SU-DHL-6 (cell line): ENCODE data around the gene CNTN5.

Experiments used
- H2AFZ ChIP-seq: fragments of 200-600 bp; sonication (generic); 2 replicates; pipeline ENCODE4 v1.6.1; 2014; ENCODE audit warnings: low read depth, mild to moderate bottlenecking, moderate library complexity, mixed read lengths, antibody characterized with exemption, low read length; ENCODE audit not compliant: severe bottlenecking
- H3F3A ChIP-seq: fragments of 200-600 bp; shearing (Covaris generic); 2 replicates; pipeline ENCODE4 v1.6.0; 2016; ENCODE audit warnings: antibody characterized with exemption, mild to moderate bottlenecking; ENCODE audit not compliant: insufficient read depth
- H3K27ac ChIP-seq: fragments of 200-600 bp; sonication (generic); 2 replicates; pipeline ENCODE4 v1.5.1; 2016; ENCODE audit warnings: low read depth, mild to moderate bottlenecking, low read length, moderate library complexity, mixed read lengths
- H3K27me3 ChIP-seq: fragments of 200-600 bp; sonication (generic), shearing (Covaris generic); 2 replicates; pipeline ENCODE4 v1.6.0; 2014; ENCODE audit warnings: mild to moderate bottlenecking, low read length
- H3K36me3 ChIP-seq: fragments of 200-600 bp; sonication (generic); 2 replicates; pipeline ENCODE4 v1.6.1; 2014; ENCODE audit warnings: mild to moderate bottlenecking, low read length, mixed read lengths
- H3K4me2 ChIP-seq: fragments of 300-600, 200-600 bp; shearing (Covaris generic), sonication (generic); 2 replicates; pipeline ENCODE4 v1.6.0; 2014; ENCODE audit warnings: low read length, low read depth, mild to moderate bottlenecking; ENCODE audit not compliant: poor library complexity, severe bottlenecking
- H3K4me3 ChIP-seq: fragments of 200-600 bp; sonication (generic); 2 replicates; pipeline ENCODE4 v1.5.1; 2014; ENCODE audit warnings: antibody characterized with exemption, low read length, mild to moderate bottlenecking, mixed read lengths; ENCODE audit not compliant: insufficient read depth, poor library complexity, severe bottlenecking
- H3K79me2 ChIP-seq: fragments of 200-600 bp; sonication (generic); 2 replicates; pipeline ENCODE4 v1.6.1; 2014; ENCODE audit warnings: mild to moderate bottlenecking, low read length, moderate library complexity; ENCODE audit not compliant: insufficient read depth
- H3K9ac ChIP-seq: fragments of 200-600 bp; sonication (generic); 2 replicates; pipeline ENCODE4 v1.7.0; 2014; ENCODE audit warnings: mild to moderate bottlenecking, low read length
- H3K9me2 ChIP-seq: fragments of 200-600 bp; sonication (generic); replicated peaks from 2 replicates; pipeline ENCODE4 v1.6.1; 2014; ENCODE audit warnings: low read length; ENCODE audit not compliant: insufficient read depth
- H3K9me3 ChIP-seq: fragments of 200-600 bp; sonication (generic); 2 replicates; pipeline ENCODE4 v1.6.1; 2014; ENCODE audit warnings: low read length, mixed read lengths; ENCODE audit not compliant: insufficient read depth
- H4K20me1 ChIP-seq: fragments of 200-600 bp; sonication (generic); 2 replicates; pipeline ENCODE4 v1.6.1; 2014; ENCODE audit warnings: low read depth, mild to moderate bottlenecking, antibody characterized with exemption, low read length, moderate library complexity, mixed read lengths
- CTCF ChIP-seq: fragments of 200-600 bp; sonication (generic); IDR thresholded peaks from one replicate; pipeline ENCODE4 v1.5.1; 2017; ENCODE audit warnings: antibody characterized with exemption, mild to moderate bottlenecking, low read length, moderate library complexity; ENCODE audit not compliant: insufficient read depth, poor library complexity, severe bottlenecking
- EZH2phosphoT487 ChIP-seq: fragments of 200-600 bp; sonication (generic), shearing (Covaris generic); conservative IDR thresholded peaks from 2 replicates; pipeline ENCODE4 v1.6.1; 2018; ENCODE audit warnings: mild to moderate bottlenecking, antibody characterized with exemption, low read length, moderate library complexity, mixed read lengths

The CNTN5 gene

GRCh38 chr11:100182350-100182749 is 1161.6 kb downstream of the CNTN5 start:
- TF ChIP-seq CTCF (no peak), EZH2phosphoT487 (no peak)
- no peaks in the 10 kb centered on the region for H3K9me2 ChIP-seq
- no peak overlapping the region for H3K9ac ChIP-seq
- no peaks in the 10 kb centered on the region for H3K36me3 ChIP-seq
- H4K20me1 ChIP-seq: no peaks in the 10 kb centered on the region
- no peaks in the 10 kb centered on the region for H3F3A ChIP-seq
- no peak overlapping the region for H2AFZ ChIP-seq
- no peak overlapping the region for H3K27ac ChIP-seq
- H3K27me3 ChIP-seq: no peaks in the 10 kb centered on the region
- no peaks in the 10 kb centered on the region for H3K9me3 ChIP-seq
- no peaks in the 10 kb centered on the region for H3K79me2 ChIP-seq
- H3K4me2 ChIP-seq: no peak overlapping the region
- no peak overlapping the region for H3K4me3 ChIP-seq

GRCh38 chr11:100182927-100183326 is 1162.2 kb downstream of the CNTN5 start:
- Histone ChIP-seq H3K27me3 (no peaks in the 10 kb centered on the region), H3K36me3 (no peaks in the 10 kb centered on the region), H3K79me2 (no peaks in the 10 kb centered on the region), H3K27ac (no peak overlapping the region), H3K9me3 (no peaks in the 10 kb centered on the region), H3F3A (no peaks in the 10 kb centered on the region), H2AFZ (no peak overlapping the region), H3K4me2 (no peak overlapping the region), H3K9me2 (no peaks in the 10 kb centered on the region), H3K4me3 (no peak overlapping the region), H4K20me1 (no peaks in the 10 kb centered on the region), H3K9ac (no peak overlapping the region)
- TF ChIP-seq EZH2phosphoT487 (no peak), CTCF (no peak)

GRCh38 chr11:100185588-100185987 is 1164.8 kb downstream of the CNTN5 start:
- no peak overlapping the region for H3K4me3 ChIP-seq

More at GRCh38 chr11:100185588-100185987, 1164.8 kb downstream of the CNTN5 start:
- no peaks in the 10 kb centered on the region for H4K20me1 ChIP-seq
- H3K4me2 ChIP-seq: no peak overlapping the region
- no peaks in the 10 kb centered on the region for H3K27me3 ChIP-seq
- no peak overlapping the region for H2AFZ ChIP-seq
- no peaks in the 10 kb centered on the region for H3K36me3 ChIP-seq
- no peaks in the 10 kb centered on the region for H3F3A ChIP-seq
- H3K27ac ChIP-seq: no peak overlapping the region
- no peaks in the 10 kb centered on the region for H3K9me2 ChIP-seq
- TF ChIP-seq CTCF (no peak), EZH2phosphoT487 (no peak)
- no peaks in the 10 kb centered on the region for H3K9me3 ChIP-seq
- no peak overlapping the region for H3K9ac ChIP-seq
- no peaks in the 10 kb centered on the region for H3K79me2 ChIP-seq
